Measurements from ENCODE around the gene SPOCK1. TPM values are rescaled to one million over a fixed set of nuclear protein-coding genes. Genes with fewer than 3 reads are reported as not detected.

Gene SPOCK1
- total RNA-seq, 1 donor from 2014 or later, result not detected

- Mint-ChIP-seq H3K27me3 (ENCODE audit: low read depth) (no peaks in the 10 kb centered on the region), H3K27ac (no peak overlapping the region), H3K4me3 (ENCODE audit: low read depth) (no peak overlapping the region), H3K4me1 (ENCODE audit: low read depth) (no peaks in the 10 kb centered on the region), H3K9me3 (no peaks in the 10 kb centered on the region), H3K36me3 (ENCODE audit: low read depth) (no peaks in the 10 kb centered on the region)
- DNase-seq (ENCODE audit: low spot score), result no peak
- intact Hi-C loops (cut with micrococcal nuclease), result no loop called here
Measured at GRCh38 chr5:137078171-137078665, 420.9 kb downstream of the SPOCK1 start.

GRCh38 chr5:137075163-137075970, 423.8 kb downstream of the SPOCK1 start:
- no peak overlapping the region for H3K4me3 Mint-ChIP-seq (ENCODE audit: low read depth)
- H3K4me1 Mint-ChIP-seq (ENCODE audit: low read depth), result no peaks in the 10 kb centered on the region
- no peaks in the 10 kb centered on the region for H3K36me3 Mint-ChIP-seq (ENCODE audit: low read depth)
- intact Hi-C loops (cut with micrococcal nuclease), result no loop called here
- no peaks in the 10 kb centered on the region for H3K9me3 Mint-ChIP-seq
- H3K27me3 Mint-ChIP-seq (ENCODE audit: low read depth), result no peaks in the 10 kb centered on the region
- no peak for DNase-seq (ENCODE audit: low spot score)
- no peak overlapping the region for H3K27ac Mint-ChIP-seq

GRCh38 chr5:137073189-137073588, 425.9 kb downstream of the SPOCK1 start:
- Mint-ChIP-seq H3K9me3 (no peaks in the 10 kb centered on the region), H3K27ac (no peak overlapping the region), H3K4me3 (ENCODE audit: low read depth) (no peak overlapping the region), H3K27me3 (ENCODE audit: low read depth) (no peaks in the 10 kb centered on the region), H3K4me1 (ENCODE audit: low read depth) (no peaks in the 10 kb centered on the region), H3K36me3 (ENCODE audit: low read depth) (no peaks in the 10 kb centered on the region)
- no peak for DNase-seq (ENCODE audit: low spot score)
- intact Hi-C loops (cut with micrococcal nuclease), result no loop called here

- Mint-ChIP-seq H3K9me3 (no peaks in the 10 kb centered on the region), H3K27me3 (ENCODE audit: low read depth) (no peaks in the 10 kb centered on the region), H3K4me3 (ENCODE audit: low read depth) (no peak overlapping the region), H3K36me3 (ENCODE audit: low read depth) (no peaks in the 10 kb centered on the region), H3K27ac (no peak overlapping the region), H3K4me1 (ENCODE audit: low read depth) (no peaks in the 10 kb centered on the region)
- DNase-seq (ENCODE audit: low spot score), result no peak
- intact Hi-C loops (cut with micrococcal nuclease), result no loop called here
Measured at GRCh38 chr5:137072361-137073115, 426.6 kb downstream of the SPOCK1 start.

GRCh38 chr5:137071931-137072330, 427.2 kb downstream of the SPOCK1 start:
- no peaks in the 10 kb centered on the region for H3K4me1 Mint-ChIP-seq (ENCODE audit: low read depth)
- no peaks in the 10 kb centered on the region for H3K36me3 Mint-ChIP-seq (ENCODE audit: low read depth)
- no peak for DNase-seq (ENCODE audit: low spot score)
- H3K27ac Mint-ChIP-seq, result no peak overlapping the region
- intact Hi-C loops (cut with micrococcal nuclease), result no loop called here
- H3K9me3 Mint-ChIP-seq, result no peaks in the 10 kb centered on the region
- H3K4me3 Mint-ChIP-seq (ENCODE audit: low read depth), result no peak overlapping the region
- H3K27me3 Mint-ChIP-seq (ENCODE audit: low read depth), result no peaks in the 10 kb centered on the region

GRCh38 chr5:137071526-137071925, 427.6 kb downstream of the SPOCK1 start:
- intact Hi-C loops (cut with micrococcal nuclease), result no loop called here
- Mint-ChIP-seq H3K36me3 (ENCODE audit: low read depth) (no peaks in the 10 kb centered on the region), H3K4me3 (ENCODE audit: low read depth) (no peak overlapping the region), H3K27ac (no peak overlapping the region), H3K27me3 (ENCODE audit: low read depth) (no peaks in the 10 kb centered on the region), H3K9me3 (no peaks in the 10 kb centered on the region), H3K4me1 (ENCODE audit: low read depth) (no peaks in the 10 kb centered on the region)
- no peak for DNase-seq (ENCODE audit: low spot score)

GRCh38 chr5:137070521-137070920, 428.6 kb downstream of the SPOCK1 start:
- Mint-ChIP-seq H3K4me1 (ENCODE audit: low read depth) (no peaks in the 10 kb centered on the region), H3K27ac (no peak overlapping the region)

GRCh38 chr5:137069358-137069757, 429.8 kb downstream of the SPOCK1 start:
- H3K9me3 Mint-ChIP-seq, result no peaks in the 10 kb centered on the region
- no peak for DNase-seq (ENCODE audit: low spot score)
- no peak overlapping the region for H3K4me3 Mint-ChIP-seq (ENCODE audit: low read depth)
- no peaks in the 10 kb centered on the region for H3K4me1 Mint-ChIP-seq (ENCODE audit: low read depth)
- intact Hi-C loops (cut with micrococcal nuclease), result no loop called here
- no peaks in the 10 kb centered on the region for H3K36me3 Mint-ChIP-seq (ENCODE audit: low read depth)
- H3K27ac Mint-ChIP-seq, result no peak overlapping the region
- H3K27me3 Mint-ChIP-seq (ENCODE audit: low read depth), result no peaks in the 10 kb centered on the region

More at GRCh38 chr5:137070521-137070920, 428.6 kb downstream of the SPOCK1 start:
- Mint-ChIP-seq H3K36me3 (ENCODE audit: low read depth) (no peaks in the 10 kb centered on the region), H3K9me3 (no peaks in the 10 kb centered on the region), H3K27me3 (ENCODE audit: low read depth) (no peaks in the 10 kb centered on the region), H3K4me3 (ENCODE audit: low read depth) (no peak overlapping the region)
- intact Hi-C loops (cut with micrococcal nuclease), result no loop called here
- DNase-seq (ENCODE audit: low spot score), result no peak

GRCh38 chr5:137061382-137061781, 437.7 kb downstream of the SPOCK1 start:
- Mint-ChIP-seq H3K27me3 (ENCODE audit: low read depth) (no peaks in the 10 kb centered on the region), H3K4me1 (ENCODE audit: low read depth) (no peaks in the 10 kb centered on the region), H3K4me3 (ENCODE audit: low read depth) (no peak overlapping the region), H3K36me3 (ENCODE audit: low read depth) (no peaks in the 10 kb centered on the region), H3K9me3 (no peaks in the 10 kb centered on the region), H3K27ac (no peak overlapping the region)
- intact Hi-C loops (cut with micrococcal nuclease), result no loop called here
- DNase-seq (ENCODE audit: low spot score), result no peak

- no peaks in the 10 kb centered on the region for H3K9me3 Mint-ChIP-seq
- H3K27me3 Mint-ChIP-seq (ENCODE audit: low read depth), result no peaks in the 10 kb centered on the region
- H3K27ac Mint-ChIP-seq, result no peak overlapping the region
- no peak for DNase-seq (ENCODE audit: low spot score)
- no peaks in the 10 kb centered on the region for H3K36me3 Mint-ChIP-seq (ENCODE audit: low read depth)
- intact Hi-C loops (cut with micrococcal nuclease), result no loop called here
- no peaks in the 10 kb centered on the region for H3K4me1 Mint-ChIP-seq (ENCODE audit: low read depth)
- H3K4me3 Mint-ChIP-seq (ENCODE audit: low read depth), result no peak overlapping the region
Measured at GRCh38 chr5:137058089-137058488, 441.0 kb downstream of the SPOCK1 start.

GRCh38 chr5:137056676-137057075, 442.4 kb downstream of the SPOCK1 start:
- Mint-ChIP-seq H3K27ac (no peak overlapping the region), H3K27me3 (ENCODE audit: low read depth) (no peaks in the 10 kb centered on the region), H3K9me3 (no peaks in the 10 kb centered on the region), H3K4me3 (ENCODE audit: low read depth) (no peak overlapping the region), H3K4me1 (ENCODE audit: low read depth) (no peaks in the 10 kb centered on the region), H3K36me3 (ENCODE audit: low read depth) (no peaks in the 10 kb centered on the region)
- intact Hi-C loops (cut with micrococcal nuclease), result no loop called here
- no peak for DNase-seq (ENCODE audit: low spot score)

- no peak overlapping the region for H3K4me3 Mint-ChIP-seq (ENCODE audit: low read depth)
- no peaks in the 10 kb centered on the region for H3K27me3 Mint-ChIP-seq (ENCODE audit: low read depth)
- DNase-seq (ENCODE audit: low spot score), result no peak
- H3K4me1 Mint-ChIP-seq (ENCODE audit: low read depth), result no peaks in the 10 kb centered on the region
- H3K9me3 Mint-ChIP-seq, result no peaks in the 10 kb centered on the region
- H3K36me3 Mint-ChIP-seq (ENCODE audit: low read depth), result no peaks in the 10 kb centered on the region
- intact Hi-C loops (cut with micrococcal nuclease), result no loop called here
- H3K27ac Mint-ChIP-seq, result no peak overlapping the region
Measured at GRCh38 chr5:137055271-137055872, 443.8 kb downstream of the SPOCK1 start.

GRCh38 chr5:137054792-137055191, 444.3 kb downstream of the SPOCK1 start:
- intact Hi-C loops (cut with micrococcal nuclease), result no loop called here
- Mint-ChIP-seq H3K36me3 (ENCODE audit: low read depth) (no peaks in the 10 kb centered on the region), H3K27ac (no peak overlapping the region), H3K4me3 (ENCODE audit: low read depth) (no peak overlapping the region), H3K9me3 (no peaks in the 10 kb centered on the region), H3K4me1 (ENCODE audit: low read depth) (no peaks in the 10 kb centered on the region), H3K27me3 (ENCODE audit: low read depth) (no peaks in the 10 kb centered on the region)
- DNase-seq (ENCODE audit: low spot score), result no peak
